SJCRH30 (cell line): ENCODE results near the gene SCAPER. TPM values are rescaled to one million over a fixed set of nuclear protein-coding genes. Genes with fewer than 3 reads are reported as not detected.
A peak's percentile ranks its signal among the peaks of the same experiment; 100 is the strongest.
"Not testable (repeated sequence)": the region's sequence is repeated elsewhere in the genome, so short reads cannot be mapped to it uniquely, and the experiment has no call there.

Experiments used
- DNase-seq, 2 experiments: peaks; one replicate each; pipeline ENCODE4 v3.0.0-alpha.2; 2015 to 2020
- H3K27ac ChIP-seq: fragments of 250-450 bp; sonication (Bioruptor Pico); 2 replicates; pipeline ENCODE4 v1.5.1; 2020; ENCODE audit warnings: mild to moderate bottlenecking, moderate library complexity
- H3K27me3 ChIP-seq: fragments of 250-450 bp; sonication (Bioruptor Pico); 2 replicates; pipeline ENCODE4 v1.5.1; 2020; ENCODE audit warnings: mild to moderate bottlenecking, moderate library complexity
- H3K36me3 ChIP-seq: fragments of 250-450 bp; sonication (Bioruptor Pico); 2 replicates; pipeline ENCODE4 v1.5.1; 2020; ENCODE audit warnings: mild to moderate bottlenecking, moderate library complexity
- H3K4me1 ChIP-seq: fragments of 250-450 bp; sonication (Bioruptor Pico); 2 replicates; pipeline ENCODE4 v1.5.1; 2020; ENCODE audit warnings: mild to moderate bottlenecking, moderate library complexity
- H3K4me3 ChIP-seq: fragments of 250-450 bp; sonication (Bioruptor Pico); 2 replicates; pipeline ENCODE4 v1.5.1; 2020; ENCODE audit warnings: mild to moderate bottlenecking, moderate library complexity
- H3K9me3 ChIP-seq: fragments of 250-450 bp; sonication (Bioruptor Pico); replicated peaks from 2 replicates; pipeline ENCODE4 v1.5.1; 2020; ENCODE audit warnings: mild to moderate bottlenecking, moderate library complexity
- total RNA-seq: library from RNA; depleted of rRNA; stranded (reverse); fragments of >200 nt; shearing (Covaris generic); gene quantifications from 2 replicates; pipeline ENCODE4 v1.2.3, GENCODE V29; 2014

SCAPER gene
- total RNA-seq, 1 experiment from 2014 or later: 15.1 TPM

GRCh38 chr15:76850367-76850766 is 54.8 kb downstream of the SCAPER start:
- not testable (repeated sequence) for H3K27me3 ChIP-seq, H3K4me1 ChIP-seq, H3K9me3 ChIP-seq, H3K27ac ChIP-seq, DNase-seq, H3K4me3 ChIP-seq
- peaks cover 13% of the 10 kb centered on the region for H3K36me3 ChIP-seq

- no peak for DNase-seq
- peaks cover 7% of the 10 kb centered on the region; the same call in 1 of the 2 replicates for H3K36me3 ChIP-seq
- H3K9me3 ChIP-seq: 0 out of 2 replicates have a peak, but pooled peaks cover 3% of the 10 kb centered on the region
- no peak overlapping the region for H3K4me3 ChIP-seq
- H3K27ac ChIP-seq: no peak overlapping the region
- H3K27me3 ChIP-seq: no peaks in the 10 kb centered on the region
- no peaks in the 10 kb centered on the region for H3K4me1 ChIP-seq
Observed at GRCh38 chr15:76846782-76847181, 58.4 kb downstream of the SCAPER start.

GRCh38 chr15:76844096-76844495 is 61.0 kb downstream of the SCAPER start:
- H3K36me3 ChIP-seq: no peaks in the 10 kb centered on the region
- H3K4me1 ChIP-seq: no peaks in the 10 kb centered on the region
- no peaks in the 10 kb centered on the region for H3K27me3 ChIP-seq
- DNase-seq: no peak
- H3K27ac ChIP-seq: no peak overlapping the region
- H3K9me3 ChIP-seq: no peaks in the 10 kb centered on the region
- no peak overlapping the region for H3K4me3 ChIP-seq

GRCh38 chr15:76843269-76843668 is 61.9 kb downstream of the SCAPER start:
- DNase-seq: no peak
- Histone ChIP-seq H3K9me3 (no peaks in the 10 kb centered on the region), H3K36me3 (no peaks in the 10 kb centered on the region), H3K27ac (no peak overlapping the region), H3K4me1 (no peaks in the 10 kb centered on the region), H3K4me3 (no peak overlapping the region), H3K27me3 (no peaks in the 10 kb centered on the region)

- H3K27ac ChIP-seq: no peak overlapping the region
- no peaks in the 10 kb centered on the region for H3K27me3 ChIP-seq
- H3K4me3 ChIP-seq: no peak overlapping the region
- no peaks in the 10 kb centered on the region for H3K36me3 ChIP-seq
- H3K9me3 ChIP-seq: no peaks in the 10 kb centered on the region
- H3K4me1 ChIP-seq: no peaks in the 10 kb centered on the region
- DNase-seq: peak in 1 of 2 experiments; percentile 52
Observed at GRCh38 chr15:76840830-76841460, 64.2 kb downstream of the SCAPER start.

GRCh38 chr15:76839173-76839572 is 66.0 kb downstream of the SCAPER start:
- Histone ChIP-seq H3K4me1 (no peaks in the 10 kb centered on the region), H3K27ac (no peak overlapping the region), H3K4me3 (no peak overlapping the region), H3K27me3 (no peaks in the 10 kb centered on the region), H3K9me3 (no peaks in the 10 kb centered on the region), H3K36me3 (no peaks in the 10 kb centered on the region)
- no peak for DNase-seq

GRCh38 chr15:76837474-76837873 is 67.7 kb downstream of the SCAPER start:
- no peaks in the 10 kb centered on the region for H3K27me3 ChIP-seq
- H3K9me3 ChIP-seq: peaks cover 7% of the 10 kb centered on the region; the same call in 1 of the 2 replicates
- H3K4me3 ChIP-seq: no peak overlapping the region
- H3K4me1 ChIP-seq: no peaks in the 10 kb centered on the region
- no peak for DNase-seq
- H3K27ac ChIP-seq: no peak overlapping the region
- H3K36me3 ChIP-seq: no peaks in the 10 kb centered on the region

GRCh38 chr15:76829939-76830338 is 75.2 kb downstream of the SCAPER start:
- Histone ChIP-seq H3K27me3 (no peaks in the 10 kb centered on the region), H3K27ac (no peak overlapping the region), H3K36me3 (no peaks in the 10 kb centered on the region), H3K4me3 (no peak overlapping the region), H3K9me3 (peaks cover 7% of the 10 kb centered on the region; the same call in 1 of the 2 replicates), H3K4me1 (no peaks in the 10 kb centered on the region)
- DNase-seq: no peak

GRCh38 chr15:76823890-76824289 is 81.2 kb downstream of the SCAPER start:
- Histone ChIP-seq H3K9me3 (no peaks in the 10 kb centered on the region), H3K27me3 (no peaks in the 10 kb centered on the region), H3K27ac (no peak overlapping the region), H3K4me1 (no peaks in the 10 kb centered on the region), H3K4me3 (no peak overlapping the region), H3K36me3 (no peaks in the 10 kb centered on the region)
- DNase-seq: peak in 1 of 2 experiments; percentile 26

- H3K36me3 ChIP-seq: no peaks in the 10 kb centered on the region
- no peaks in the 10 kb centered on the region for H3K9me3 ChIP-seq
- H3K4me1 ChIP-seq: no peaks in the 10 kb centered on the region
- H3K27ac ChIP-seq: no peak overlapping the region
- H3K27me3 ChIP-seq: no peaks in the 10 kb centered on the region
- no peak for DNase-seq
- no peak overlapping the region for H3K4me3 ChIP-seq
Observed at GRCh38 chr15:76823303-76823702, 81.8 kb downstream of the SCAPER start.

- H3K27ac ChIP-seq, H3K36me3 ChIP-seq, H3K4me1 ChIP-seq, H3K9me3 ChIP-seq, H3K4me3 ChIP-seq, DNase-seq, H3K27me3 ChIP-seq: not testable (repeated sequence)
Observed at GRCh38 chr15:76818926-76819325, 86.2 kb downstream of the SCAPER start.

GRCh38 chr15:76815421-76815820 is 89.7 kb downstream of the SCAPER start:
- no peak overlapping the region for H3K4me3 ChIP-seq
- no peaks in the 10 kb centered on the region for H3K4me1 ChIP-seq
- H3K9me3 ChIP-seq: no peaks in the 10 kb centered on the region; the same call in 1 of the 2 replicates
- H3K36me3 ChIP-seq: 0 out of 2 replicates have a peak, but pooled peaks cover 3% of the 10 kb centered on the region
- H3K27me3 ChIP-seq: no peaks in the 10 kb centered on the region
- no peak overlapping the region for H3K27ac ChIP-seq
- no peak for DNase-seq

- Histone ChIP-seq H3K36me3 (no peaks in the 10 kb centered on the region), H3K9me3 (no peaks in the 10 kb centered on the region), H3K4me1 (no peaks in the 10 kb centered on the region), H3K27ac (no peak overlapping the region), H3K4me3 (no peak overlapping the region), H3K27me3 (no peaks in the 10 kb centered on the region)
- DNase-seq: no peak
Observed at GRCh38 chr15:76812381-76812780, 92.8 kb downstream of the SCAPER start.

- Histone ChIP-seq H3K9me3 (no peaks in the 10 kb centered on the region), H3K27me3 (no peaks in the 10 kb centered on the region), H3K27ac (no peak overlapping the region), H3K36me3 (no peaks in the 10 kb centered on the region), H3K4me3 (no peak overlapping the region), H3K4me1 (no peaks in the 10 kb centered on the region; the same call in 1 of the 2 replicates)
- no peak for DNase-seq
Observed at GRCh38 chr15:76809412-76810103, 95.6 kb downstream of the SCAPER start.

GRCh38 chr15:76803049-76803571 is 102.0 kb downstream of the SCAPER start:
- no peaks in the 10 kb centered on the region for H3K9me3 ChIP-seq
- no peak overlapping the region for H3K27ac ChIP-seq
- no peak overlapping the region for H3K4me3 ChIP-seq
- H3K4me1 ChIP-seq: no peaks in the 10 kb centered on the region; the same call in 1 of the 2 replicates
- H3K36me3 ChIP-seq: peaks cover 4% of the 10 kb centered on the region; the same call in 1 of the 2 replicates
- H3K27me3 ChIP-seq: no peaks in the 10 kb centered on the region
- DNase-seq: no peak
